Iris pigment epithelial cell (primary cell): Measurements from ENCODE around the gene IL17C.

Experiments
- DNase-seq: peaks from one replicate; pipeline ENCODE4 v3.0.0-alpha.2; 2011; ENCODE audit warnings: low read depth

The IL17C gene

GRCh38 chr16:88627531-88628411, 10.6 kb upstream of the IL17C start:
- no peak for DNase-seq

- peak; percentile 21 for DNase-seq
These were observed 9.8 kb upstream of the IL17C start for GRCh38 chr16:88628512-88628974.

GRCh38 chr16:88629835-88630234, 8.5 kb upstream of the IL17C start:
- no peak for DNase-seq

GRCh38 chr16:88630433-88630832, 7.9 kb upstream of the IL17C start:
- DNase-seq: no peak

- DNase-seq: no peak
These were observed 7.4 kb upstream of the IL17C start for GRCh38 chr16:88630941-88631340.

- DNase-seq: no peak
These were observed 7.0 kb upstream of the IL17C start for GRCh38 chr16:88631384-88631783.

- no peak for DNase-seq
These were observed 6.3 kb upstream of the IL17C start for GRCh38 chr16:88631920-88632586.

- DNase-seq: no peak
These were observed 5.8 kb upstream of the IL17C start for GRCh38 chr16:88632587-88632930.

GRCh38 chr16:88633684-88634140, 4.7 kb upstream of the IL17C start:
- DNase-seq: peak; percentile 42

- peak; percentile 71 for DNase-seq
These were observed 4.0 kb upstream of the IL17C start for GRCh38 chr16:88634141-88634993.

GRCh38 chr16:88634994-88635670, 3.2 kb upstream of the IL17C start:
- DNase-seq: peak; percentile 8

GRCh38 chr16:88635671-88636319, 2.6 kb upstream of the IL17C start:
- DNase-seq: no peak

- no peak for DNase-seq
These were observed 1.7 kb upstream of the IL17C start for GRCh38 chr16:88636488-88637265.

GRCh38 chr16:88639231-88640038, 1.1 kb downstream of the IL17C start:
- no peak for DNase-seq

- DNase-seq: no peak
These were observed 1.7 kb downstream of the IL17C start for GRCh38 chr16:88640039-88640495.

GRCh38 chr16:88640498-88641247, 2.3 kb downstream of the IL17C start:
- no peak for DNase-seq

- DNase-seq: no peak
These were observed 4.7 kb downstream of the IL17C start for GRCh38 chr16:88642881-88643643.

GRCh38 chr16:88643644-88643932, 5.2 kb downstream of the IL17C start:
- no peak for DNase-seq
